GM15510 (cell line): ENCODE data around the gene C4orf50.

ENCODE experiments used
- POLR2A ChIP-seq: IDR thresholded peaks from 3 replicates; pipeline ENCODE4 v1.6.1; 2011; ENCODE audit warnings: borderline replicate concordance; ENCODE audit not compliant: insufficient read length; ENCODE audit errors: extremely low read depth

Gene C4orf50

DNA sequence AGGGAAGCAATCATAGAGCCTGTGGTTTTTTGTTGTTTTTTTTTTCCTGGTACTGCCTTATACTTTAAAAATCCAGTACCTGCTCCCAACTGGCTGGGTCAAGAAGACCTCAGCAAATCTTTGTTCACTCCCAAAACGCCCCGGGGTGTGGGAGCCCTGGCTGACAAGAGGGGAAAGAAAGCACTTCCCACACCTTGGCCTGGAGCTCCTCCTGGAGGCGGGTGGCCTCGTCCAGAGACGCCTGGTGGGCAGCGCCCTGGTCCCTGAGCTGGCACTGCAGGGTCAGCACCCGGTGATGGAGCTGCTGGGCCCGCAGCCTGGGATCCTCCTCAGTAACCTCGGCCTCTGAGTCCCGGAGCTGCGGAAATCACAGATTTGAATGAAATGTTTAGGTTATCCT lies 38.2 kb downstream of the C4orf50 start:
- no peak for TF ChIP-seq POLR2A

GRCh38 chr4:5976921-5977320 lies 41.3 kb downstream of the C4orf50 start:
- no peak for TF ChIP-seq POLR2A

DNA sequence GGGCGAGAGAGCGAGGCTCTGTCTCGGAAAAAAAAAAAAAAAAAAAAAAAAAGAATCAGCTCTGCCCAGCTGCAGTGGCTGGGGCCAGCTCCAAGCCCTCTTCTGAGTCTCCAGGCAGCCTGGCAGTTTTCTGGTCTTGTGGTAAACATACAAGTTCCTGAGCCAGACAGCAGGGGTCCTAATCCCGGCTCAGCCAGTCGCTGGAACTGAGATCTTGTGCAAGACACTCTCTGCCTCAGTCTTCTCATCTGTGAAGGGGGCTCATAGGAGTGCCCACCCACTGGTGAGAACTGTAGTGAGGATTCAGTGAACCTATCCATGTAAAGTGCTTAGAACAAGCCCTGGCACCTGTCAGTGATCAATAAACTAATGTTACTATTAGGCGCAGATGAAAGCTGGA lies 41.8 kb downstream of the C4orf50 start:
- TF ChIP-seq POLR2A: no peak

- no peak for TF ChIP-seq POLR2A
These were observed 43.9 kb downstream of the C4orf50 start for GRCh38 chr4:5974321-5974720.

GRCh38 chr4:5973486-5974220 lies 44.6 kb downstream of the C4orf50 start:
- no peak for TF ChIP-seq POLR2A

DNA sequence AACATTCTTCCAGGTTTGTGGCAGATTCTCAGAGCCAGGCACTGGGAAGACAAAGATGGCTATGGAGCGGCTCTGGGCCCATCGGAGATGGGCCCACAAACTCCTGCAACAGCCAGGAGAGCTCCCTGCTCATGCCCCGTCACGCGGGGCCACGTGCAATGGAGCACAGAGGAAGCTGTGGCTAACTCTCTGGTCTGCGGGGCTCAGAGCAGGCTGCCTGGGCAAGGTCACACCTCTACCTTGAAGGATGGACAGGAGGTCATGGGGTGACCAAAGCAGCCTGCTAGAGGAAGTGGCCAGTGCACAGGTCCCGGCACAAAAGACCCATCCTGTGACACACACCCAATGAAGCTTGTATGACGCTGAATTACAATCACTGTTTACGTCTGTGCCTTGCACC lies 45.2 kb downstream of the C4orf50 start:
- no peak for TF ChIP-seq POLR2A

- no peak for TF ChIP-seq POLR2A
These were observed 45.7 kb downstream of the C4orf50 start for GRCh38 chr4:5972571-5972970.

DNA sequence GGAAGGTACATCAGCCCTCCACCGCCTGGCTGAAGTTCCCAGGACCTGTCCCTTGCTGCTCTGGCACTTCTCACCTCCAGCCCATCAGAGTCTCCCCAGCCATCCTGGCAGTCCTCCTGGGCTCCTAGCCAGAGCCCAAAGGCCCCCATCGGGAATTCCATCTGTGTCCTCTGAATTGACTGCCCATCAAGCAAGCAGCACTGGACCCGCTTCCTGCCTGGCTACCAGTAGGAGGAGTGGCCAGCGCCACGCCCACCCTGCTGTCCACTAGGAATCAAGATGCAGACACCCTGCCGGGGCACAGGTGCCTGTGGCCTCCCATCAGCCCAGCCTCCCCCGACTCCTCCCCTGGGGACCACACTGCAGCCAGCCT lies 47.2 kb downstream of the C4orf50 start:
- no peak for TF ChIP-seq POLR2A

DNA sequence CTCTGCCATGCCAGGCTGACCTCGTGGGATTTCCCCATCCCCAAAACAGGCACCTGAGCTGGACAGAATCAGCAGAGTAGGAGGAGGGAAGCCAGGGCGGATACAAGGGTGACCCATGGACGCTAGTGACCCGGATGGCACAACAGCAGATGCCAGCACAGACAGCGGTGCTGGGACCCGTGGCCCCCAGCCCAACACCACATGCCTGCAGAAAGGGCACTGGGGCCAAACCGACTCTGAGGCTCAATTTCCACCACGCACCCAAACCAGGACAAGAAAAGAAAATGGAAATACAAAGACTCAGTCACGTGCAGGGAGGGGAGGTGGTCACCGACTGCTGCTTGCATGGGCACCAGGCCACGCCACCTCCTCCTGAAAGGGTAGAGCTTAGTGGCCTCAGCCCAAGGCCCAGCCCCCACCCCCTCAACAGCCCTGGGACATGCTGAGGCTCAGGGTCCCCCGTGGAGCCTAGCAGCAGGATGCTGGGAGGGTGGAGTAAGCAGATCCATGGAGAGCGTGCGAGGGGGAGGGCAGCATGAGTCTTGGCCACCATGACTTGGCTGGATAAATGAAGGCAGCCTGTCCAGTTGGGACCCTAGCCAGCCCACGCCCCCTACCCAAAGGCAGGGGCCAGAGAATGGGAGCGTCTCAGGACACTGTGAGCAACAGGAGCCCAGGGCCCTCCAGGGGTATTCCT lies 47.7 kb downstream of the C4orf50 start:
- no peak for TF ChIP-seq POLR2A

DNA sequence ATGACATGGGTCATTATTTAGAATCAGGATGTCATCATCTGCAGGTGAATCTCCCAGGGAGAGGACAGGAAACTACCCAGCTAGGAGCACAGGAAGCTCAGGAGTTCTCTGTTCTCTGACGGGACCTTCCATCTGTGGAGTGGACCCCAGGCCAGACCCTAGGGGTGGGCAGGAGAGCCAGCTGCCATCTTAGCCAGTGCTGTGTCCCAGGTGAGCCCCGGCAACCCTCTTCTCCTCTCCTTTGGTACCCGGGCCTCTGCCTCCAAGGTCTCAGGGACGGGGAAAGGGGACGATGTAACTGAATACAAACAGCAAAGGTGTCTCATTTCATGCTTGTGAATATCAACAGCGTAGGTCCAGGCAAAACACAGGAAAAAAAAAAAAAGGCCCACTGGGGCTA lies 48.5 kb downstream of the C4orf50 start:
- no peak for TF ChIP-seq POLR2A

- no peak for TF ChIP-seq POLR2A
These were observed 48.9 kb downstream of the C4orf50 start for GRCh38 chr4:5969336-5969735.

DNA sequence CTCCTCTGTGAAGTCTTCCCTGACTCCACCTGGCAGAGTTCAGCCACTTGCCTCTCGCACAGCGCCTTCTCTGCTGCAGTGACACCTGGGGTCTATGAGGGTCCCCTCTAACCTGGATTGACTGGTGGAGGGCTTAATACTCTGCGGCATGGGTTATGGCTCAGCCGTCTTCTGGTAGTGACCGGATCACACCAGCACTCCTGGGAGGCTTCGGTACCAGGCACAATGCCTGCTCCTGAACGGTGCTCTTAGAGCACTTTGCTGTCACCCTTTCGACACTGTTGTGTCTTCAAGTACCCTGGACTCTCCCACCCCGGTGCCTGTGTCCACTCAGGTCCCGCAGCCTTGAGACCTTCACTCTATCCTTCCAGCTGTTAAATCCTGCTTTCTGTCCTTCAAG lies 50.0 kb downstream of the C4orf50 start:
- TF ChIP-seq POLR2A: no peak

GRCh38 chr4:5967783-5968182 lies 50.4 kb downstream of the C4orf50 start:
- TF ChIP-seq POLR2A: no peak

DNA sequence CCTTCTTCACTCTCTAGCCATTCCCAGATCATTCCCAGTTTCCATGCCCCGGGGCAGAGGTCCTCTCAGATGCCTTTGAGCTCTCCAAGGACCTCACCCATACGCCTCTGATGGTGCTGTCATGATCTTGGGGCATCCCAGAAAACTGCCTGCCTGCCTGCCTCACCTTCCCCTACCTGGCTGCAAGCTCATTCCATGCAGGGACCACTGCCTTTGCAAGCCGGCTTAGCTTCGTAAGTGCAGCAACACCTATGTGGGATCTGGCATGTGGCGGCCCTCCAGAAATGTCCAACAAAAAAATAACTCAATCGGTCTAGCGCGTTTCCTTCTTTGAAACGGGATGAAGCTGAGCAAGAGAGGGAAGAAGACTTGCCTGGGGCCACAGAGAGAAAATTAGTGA lies 53.0 kb downstream of the C4orf50 start:
- no peak for TF ChIP-seq POLR2A

DNA sequence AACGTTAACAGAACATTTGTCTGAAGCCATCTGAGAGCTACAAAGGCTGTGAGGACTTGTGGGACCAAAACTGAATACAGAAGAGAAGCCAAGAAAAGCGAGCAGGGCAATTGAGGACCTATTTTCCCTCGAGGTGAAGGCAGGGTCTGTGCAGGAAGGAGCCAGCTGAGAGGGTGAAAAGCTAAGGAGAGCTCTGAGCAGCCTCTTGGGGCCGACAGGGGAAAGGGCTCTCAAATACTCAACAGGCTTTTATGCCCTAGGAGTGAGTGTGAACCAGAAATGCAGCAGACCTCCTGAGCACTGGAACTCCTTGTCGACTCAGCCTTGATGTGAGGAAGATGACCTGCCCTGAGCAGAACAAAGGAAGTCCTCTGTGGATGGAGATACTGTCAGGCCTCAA lies 54.2 kb downstream of the C4orf50 start:
- TF ChIP-seq POLR2A: no peak

DNA sequence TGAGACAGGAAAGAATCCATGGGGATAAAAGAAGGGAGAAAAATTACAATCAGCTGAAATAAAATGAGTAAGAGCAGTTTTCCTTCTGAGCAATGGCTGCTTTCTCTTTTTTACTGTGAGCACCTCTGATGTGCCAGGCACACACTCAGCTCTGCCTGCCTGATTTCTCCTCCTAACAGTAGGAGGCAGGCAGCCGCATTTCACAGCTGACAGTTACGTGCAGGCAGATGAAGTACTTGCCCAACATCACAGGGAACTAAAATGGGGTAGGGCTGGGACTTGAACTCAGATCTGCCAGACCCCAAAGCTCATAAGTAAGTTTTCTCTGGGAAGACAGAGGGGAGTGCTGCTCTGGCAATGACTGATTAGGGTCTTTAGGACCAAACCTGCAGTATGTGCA lies 54.6 kb downstream of the C4orf50 start:
- TF ChIP-seq POLR2A: no peak
